H9 (cell line): ENCODE results near the gene HERPUD2. TPM values are rescaled to one million over a fixed set of nuclear protein-coding genes. Genes with fewer than 3 reads are reported as not detected.

Experiments
- DNase-seq: peaks from one replicate; pipeline ENCODE4 v3.0.0-alpha.2; 2017
- H2AFZ ChIP-seq: one replicate; pipeline ENCODE4 v1.6.1; 2013; ENCODE audit warnings: mild to moderate bottlenecking, low read length, control low read depth, moderate library complexity
- H2AK5ac ChIP-seq: 2 replicates; pipeline ENCODE4 v1.6.1; 2013; ENCODE audit warnings: low read length, control low read depth, mixed read lengths; ENCODE audit not compliant: insufficient read length
- H2BK120ac ChIP-seq: one replicate; pipeline ENCODE4 v1.6.1; 2013; ENCODE audit warnings: low read depth, mild to moderate bottlenecking, low read length, control low read depth, inconsistent platforms; ENCODE audit not compliant: poor library complexity, severe bottlenecking
- H2BK12ac ChIP-seq: 2 replicates; pipeline ENCODE4 v1.6.1; 2013; ENCODE audit warnings: low read length, control low read depth, mixed read lengths, low read depth; ENCODE audit not compliant: insufficient read length
- H2BK15ac ChIP-seq: 2 replicates; pipeline ENCODE4 v1.6.1; 2013; ENCODE audit warnings: low read depth, low read length, control low read depth
- H2BK20ac ChIP-seq: one replicate; pipeline ENCODE4 v1.6.1; 2013; ENCODE audit warnings: low read depth, mild to moderate bottlenecking, low read length, control low read depth, inconsistent platforms; ENCODE audit not compliant: poor library complexity, severe bottlenecking
- H2BK5ac ChIP-seq: 2 replicates; pipeline ENCODE4 v1.6.1; 2013; ENCODE audit warnings: low read length, control low read depth, mixed read lengths; ENCODE audit not compliant: insufficient read length
- H3K14ac ChIP-seq: 2 replicates; pipeline ENCODE4 v1.6.1; 2013; ENCODE audit warnings: low read length, control low read depth; ENCODE audit not compliant: insufficient read depth
- H3K18ac ChIP-seq: 2 replicates; pipeline ENCODE4 v1.6.1; 2013; ENCODE audit warnings: low read depth, mild to moderate bottlenecking, mixed read lengths, low read length, control low read depth; ENCODE audit not compliant: insufficient read length
- H3K23ac ChIP-seq: 2 replicates; pipeline ENCODE4 v1.6.1; 2013; ENCODE audit warnings: low read length, control low read depth, mixed read lengths, low read depth; ENCODE audit not compliant: insufficient read length
- H3K23me2 ChIP-seq: 2 replicates; pipeline ENCODE4 v1.6.1; 2013; ENCODE audit warnings: low read depth, mild to moderate bottlenecking, mixed read lengths, low read length, control low read depth; ENCODE audit not compliant: insufficient read length, poor library complexity, severe bottlenecking
- H3K27ac ChIP-seq: 2 replicates; pipeline ENCODE4 v1.5.1; 2013; ENCODE audit warnings: low read length, control low read depth, mixed read lengths, low read depth; ENCODE audit not compliant: insufficient read length
- H3K27me3 ChIP-seq: 2 replicates; pipeline ENCODE4 v1.6.1; 2013; ENCODE audit warnings: low read length, control low read depth, inconsistent platforms; ENCODE audit not compliant: insufficient read depth
- H3K4ac ChIP-seq: 2 replicates; pipeline ENCODE4 v1.6.1; 2013; ENCODE audit warnings: low read depth, mild to moderate bottlenecking, control low read depth, inconsistent platforms, low read length, moderate library complexity
- H3K4me1 ChIP-seq: 2 replicates; pipeline ENCODE4 v1.6.1; 2013; ENCODE audit warnings: low read length, control low read depth, inconsistent platforms; ENCODE audit not compliant: insufficient read depth
- H3K4me2 ChIP-seq: 2 replicates; pipeline ENCODE4 v1.6.1; 2013; ENCODE audit warnings: low read length, control low read depth, mixed read lengths; ENCODE audit not compliant: insufficient read length, insufficient read depth
- H3K56ac ChIP-seq: 2 replicates; pipeline ENCODE4 v1.6.1; 2013; ENCODE audit warnings: low read depth, mild to moderate bottlenecking, mixed read lengths, low read length, control low read depth; ENCODE audit not compliant: insufficient read length
- H3K79me1 ChIP-seq: 2 replicates; pipeline ENCODE4 v1.6.1; 2013; ENCODE audit warnings: low read depth, mild to moderate bottlenecking, moderate library complexity, low read length, control low read depth, inconsistent platforms; ENCODE audit not compliant: insufficient read depth, poor library complexity, severe bottlenecking
- H3K79me2 ChIP-seq: 2 replicates; pipeline ENCODE4 v1.6.1; 2013; ENCODE audit warnings: low read length, control low read depth, inconsistent platforms; ENCODE audit not compliant: insufficient read depth
- H3K9ac ChIP-seq: 2 replicates; pipeline ENCODE4 v1.6.1; 2013; ENCODE audit warnings: low read length, control low read depth, mixed read lengths; ENCODE audit not compliant: insufficient read length; ENCODE audit errors: extremely low read depth
- H3K9me3 ChIP-seq: one replicate; pipeline ENCODE4 v1.6.1; 2013; ENCODE audit warnings: low read depth, low read length, inconsistent platforms; ENCODE audit not compliant: control insufficient read depth
- H3T11ph ChIP-seq: one replicate; pipeline ENCODE4 v1.6.1; 2013; ENCODE audit warnings: mild to moderate bottlenecking, low read length, control low read depth, inconsistent platforms
- H4K20me1 ChIP-seq: one replicate; pipeline ENCODE4 v1.6.1; 2013; ENCODE audit not compliant: control insufficient read depth, insufficient read length, insufficient read depth
- H4K5ac ChIP-seq: 2 replicates; pipeline ENCODE4 v1.6.1; 2013; ENCODE audit warnings: low read depth, mild to moderate bottlenecking, mixed read lengths, low read length, control low read depth; ENCODE audit not compliant: insufficient read length
- H4K8ac ChIP-seq: replicated peaks from 2 replicates; pipeline ENCODE4 v1.6.1; 2013; ENCODE audit warnings: low read length, control low read depth, mixed read lengths, low read depth; ENCODE audit not compliant: insufficient read length
- H4K91ac ChIP-seq: 2 replicates; pipeline ENCODE4 v1.6.1; 2013; ENCODE audit warnings: low read depth, mild to moderate bottlenecking, moderate library complexity, mixed read lengths, low read length, control low read depth; ENCODE audit not compliant: insufficient read length
- H3K27ac Mint-ChIP-seq, 3 experiments: 2 replicates in 2 of 3; 3 replicates in 1 of 3; pipeline ENCODE4 v1.8.0; 2020 to 2021; ENCODE audit warnings: mixed read lengths in 3 of 3, mild to moderate bottlenecking in 1 of 3, moderate library complexity in 1 of 3
- H3K27me3 Mint-ChIP-seq: 2 replicates; pipeline ENCODE4 v1.8.0; 2021; ENCODE audit warnings: low read depth, mild to moderate bottlenecking, moderate library complexity, mixed read lengths
- H3K36me3 Mint-ChIP-seq, 3 experiments: 2 replicates in 2 of 3; 3 replicates in 1 of 3; pipeline ENCODE4 v1.8.0; 2020 to 2021; ENCODE audit warnings: low read depth in 3 of 3, mixed read lengths in 3 of 3; ENCODE audit not compliant: insufficient read depth in 1 of 3
- H3K4me1 Mint-ChIP-seq, 2 experiments: 2 replicates each; pipeline ENCODE4 v1.8.0; 2020; ENCODE audit warnings: mixed read lengths in 2 of 2
- H3K4me3 Mint-ChIP-seq, 2 experiments: 2 replicates in 1 of 2; 3 replicates in 1 of 2; pipeline ENCODE4 v1.8.0; 2020 to 2021; ENCODE audit warnings: mild to moderate bottlenecking in 2 of 2, mixed read lengths in 2 of 2, moderate library complexity in 1 of 2
- H3K9me3 Mint-ChIP-seq, 2 experiments: 2 replicates in 1 of 2; 3 replicates in 1 of 2; pipeline ENCODE4 v1.8.0; 2020; ENCODE audit warnings: mild to moderate bottlenecking in 2 of 2, mixed read lengths in 2 of 2, moderate library complexity in 1 of 2
- CTCF ChIP-seq: fragments of 200-600 bp; sonication (generic); conservative IDR thresholded peaks from 3 replicates; pipeline ENCODE4 v1.8.0; 2021; ENCODE audit warnings: antibody characterized with exemption, mild to moderate bottlenecking
- total RNA-seq: library from RNA; stranded (reverse); gene quantifications from 2 replicates; pipeline ENCODE4 v1.2.1, GENCODE V29; 2021

HERPUD2 gene
- total RNA-seq, 1 experiment from 2014 or later: 17.0 TPM

- Histone ChIP-seq H4K91ac (no peak overlapping the region), H3K79me2 (no peaks in the 10 kb centered on the region), H4K5ac (no peak overlapping the region), H3K4me2 (no peak overlapping the region), H3K23ac (no peak overlapping the region), H3K9me3 (no peaks in the 10 kb centered on the region), H2BK120ac (no peak overlapping the region), H2BK12ac (no peak overlapping the region), H3K79me1 (no peaks in the 10 kb centered on the region), H3K18ac (no peak overlapping the region), H3K27me3 (no peaks in the 10 kb centered on the region), H2BK15ac (no peak overlapping the region), H2BK20ac (no peak overlapping the region), H3K9ac (no peak overlapping the region), H4K20me1 (no peaks in the 10 kb centered on the region), H2AFZ (no peak overlapping the region), H2BK5ac (no peak overlapping the region), H3K4me1 (no peaks in the 10 kb centered on the region), H3T11ph (no peak overlapping the region), H2AK5ac (no peak overlapping the region), H3K4ac (no peak overlapping the region), H3K14ac (no peak overlapping the region), H3K27ac (no peak overlapping the region), H3K56ac (no peak overlapping the region), H4K8ac (no peak overlapping the region), H3K23me2 (no peaks in the 10 kb centered on the region)
- no peaks in the 10 kb centered on the region; a peak in 2 of 5 replicates for H3K9me3 Mint-ChIP-seq
- H3K27ac Mint-ChIP-seq: no peak overlapping the region
- no peak for TF ChIP-seq CTCF
- H3K4me1 Mint-ChIP-seq: no peaks in the 10 kb centered on the region
- DNase-seq: no peak
- no peaks in the 10 kb centered on the region for H3K36me3 Mint-ChIP-seq
- no peaks in the 10 kb centered on the region for H3K27me3 Mint-ChIP-seq
- H3K4me3 Mint-ChIP-seq: no peak overlapping the region
Measured at GRCh38 chr7:35604595-35604994, 90.3 kb downstream of the HERPUD2 start.
